Measurements from ENCODE around the gene TEC. TPM values are rescaled to one million over a fixed set of nuclear protein-coding genes. Genes with fewer than 3 reads are reported as not detected.

The TEC gene
- total and polyA plus RNA-seq, 10 donors: 1.9 to 15.3 (median 7.2) TPM

DNA sequence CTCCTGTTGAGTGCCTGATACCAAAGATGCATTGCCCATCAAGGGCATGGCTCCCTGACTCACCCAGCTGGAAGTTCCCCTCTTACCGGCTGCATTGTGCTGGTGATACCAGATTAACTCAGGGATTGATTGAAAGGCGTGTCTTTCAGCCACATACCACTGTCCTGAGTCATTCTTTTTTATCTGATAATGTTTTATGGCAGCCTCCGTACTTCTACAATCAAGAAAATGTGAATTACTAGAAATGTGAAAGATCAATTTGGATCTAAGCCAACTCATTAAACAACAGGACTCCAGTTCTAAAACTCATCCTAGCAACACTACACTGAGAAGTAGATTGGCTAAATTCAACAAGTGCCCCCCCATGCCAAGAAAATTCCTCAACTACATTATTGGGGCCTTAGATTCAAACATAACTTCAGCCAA lies 175.6 kb downstream of the TEC start:
- H3K27ac ChIP-seq: no peak overlapping the region
- H3K9me3 ChIP-seq: no peaks in the 10 kb centered on the region
- intact Hi-C loops (cut with DNase I; ENCODE audit: low total_unique reads): no loop called here
- H3K4me3 ChIP-seq: no peak overlapping the region
- H3K4me1 ChIP-seq: no peaks in the 10 kb centered on the region
- no peak for DNase-seq
- no peaks in the 10 kb centered on the region for H3K27me3 ChIP-seq (replicated peaks in 1 of 7)
- TF ChIP-seq POLR2AphosphoS5 (IDR thresholded peaks at IDR 0.05) (no peak), POLR2A (IDR thresholded peaks at IDR 0.05) (no peak)
- TF ChIP-seq, protein P1, sequence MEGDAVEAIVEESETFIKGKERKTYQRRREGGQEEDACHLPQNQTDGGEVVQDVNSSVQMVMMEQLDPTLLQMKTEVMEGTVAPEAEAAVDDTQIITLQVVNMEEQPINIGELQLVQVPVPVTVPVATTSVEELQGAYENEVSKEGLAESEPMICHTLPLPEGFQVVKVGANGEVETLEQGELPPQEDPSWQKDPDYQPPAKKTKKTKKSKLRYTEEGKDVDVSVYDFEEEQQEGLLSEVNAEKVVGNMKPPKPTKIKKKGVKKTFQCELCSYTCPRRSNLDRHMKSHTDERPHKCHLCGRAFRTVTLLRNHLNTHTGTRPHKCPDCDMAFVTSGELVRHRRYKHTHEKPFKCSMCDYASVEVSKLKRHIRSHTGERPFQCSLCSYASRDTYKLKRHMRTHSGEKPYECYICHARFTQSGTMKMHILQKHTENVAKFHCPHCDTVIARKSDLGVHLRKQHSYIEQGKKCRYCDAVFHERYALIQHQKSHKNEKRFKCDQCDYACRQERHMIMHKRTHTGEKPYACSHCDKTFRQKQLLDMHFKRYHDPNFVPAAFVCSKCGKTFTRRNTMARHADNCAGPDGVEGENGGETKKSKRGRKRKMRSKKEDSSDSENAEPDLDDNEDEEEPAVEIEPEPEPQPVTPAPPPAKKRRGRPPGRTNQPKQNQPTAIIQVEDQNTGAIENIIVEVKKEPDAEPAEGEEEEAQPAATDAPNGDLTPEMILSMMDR (IDR thresholded peaks at IDR 0.05 in 8 of 11, conservative IDR thresholded peaks at IDR 0.05 in 3 of 11): no peak
- H3K36me3 ChIP-seq: peaks cover 0 to 35% (median 0%) of the 10 kb centered on the region in 6 donors
- WGBS, 5 donors: 61 to 79% (median 69%) methylated on average over 3 of the region's 3 CpGs

DNA sequence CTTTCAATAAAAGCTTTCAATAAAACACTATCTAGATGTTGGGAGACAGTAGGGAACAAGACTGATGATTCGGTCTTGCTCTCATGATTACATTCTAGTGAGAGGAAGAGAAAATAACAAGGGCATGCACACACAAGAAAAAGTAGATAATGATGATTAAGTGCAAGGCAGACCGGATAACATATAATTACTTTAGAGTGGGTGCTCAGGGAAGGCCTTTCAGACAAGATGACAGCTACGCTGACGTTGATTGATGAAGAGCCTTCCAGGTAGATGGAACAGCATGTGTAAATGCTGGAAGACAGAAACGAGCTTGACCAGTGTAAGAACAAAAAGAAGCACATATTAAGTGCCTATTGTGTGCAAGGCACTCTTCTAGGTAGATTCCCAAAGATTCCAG lies 179.0 kb downstream of the TEC start:
- Histone ChIP-seq H3K4me3 (no peak overlapping the region), H3K36me3 (peaks cover 0 to 44% (median 0%) of the 10 kb centered on the region in 6 donors), H3K9me3 (no peaks in the 10 kb centered on the region), H3K27ac (no peak overlapping the region), H3K4me1 (no peaks in the 10 kb centered on the region), H3K27me3 (replicated peaks in 1 of 7) (no peaks in the 10 kb centered on the region)
- TF ChIP-seq, protein P1 (IDR thresholded peaks at IDR 0.05 in 8 of 11, conservative IDR thresholded peaks at IDR 0.05 in 3 of 11): no peak
- TF ChIP-seq POLR2A (IDR thresholded peaks at IDR 0.05) (no peak), POLR2AphosphoS5 (IDR thresholded peaks at IDR 0.05) (no peak)
- no peak for DNase-seq
- WGBS, 5 donors: 77 to 85% (median 83%) methylated on average over 5 of the region's 5 CpGs
- intact Hi-C loops (cut with DNase I; ENCODE audit: low total_unique reads): no loop called here

DNA sequence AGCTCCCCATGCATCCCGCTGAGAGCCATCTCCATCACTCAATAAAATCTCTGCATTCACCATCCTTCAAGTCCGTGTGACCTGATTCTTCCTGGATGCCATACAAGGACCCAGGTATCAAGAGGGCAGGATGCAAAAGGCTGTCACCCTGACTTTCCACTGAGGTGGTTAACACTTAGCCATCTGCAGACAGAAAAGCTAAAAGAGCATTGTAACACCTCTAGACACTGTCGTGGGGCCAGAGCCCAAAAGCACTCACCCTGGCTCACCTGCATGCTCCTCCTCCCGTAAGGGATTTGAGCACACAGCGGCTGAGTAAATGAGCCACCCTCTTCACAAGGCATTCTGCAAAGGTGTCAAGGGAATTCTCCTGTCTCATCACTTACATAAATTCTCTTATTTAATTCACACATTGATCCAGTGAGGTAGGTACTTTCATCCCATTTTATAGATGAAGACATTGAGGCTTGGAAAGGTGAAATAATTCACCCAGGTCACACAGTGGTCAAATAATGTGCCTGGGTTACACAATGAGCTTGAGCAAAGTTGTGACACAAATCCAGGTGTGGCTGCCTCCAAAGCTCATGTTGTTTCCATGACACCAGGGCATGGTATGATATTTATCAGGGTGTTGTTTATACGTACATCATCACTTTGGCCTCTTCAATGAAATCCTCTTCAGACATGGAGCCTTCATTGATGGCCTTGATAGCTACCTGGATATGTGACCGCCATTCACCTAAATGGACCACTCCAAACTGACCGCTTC lies 183.6 kb downstream of the TEC start:
- H3K36me3 ChIP-seq: peaks cover 0 to 22% (median 0%) of the 10 kb centered on the region in 6 donors
- H3K27ac ChIP-seq: no peak overlapping the region
- no peaks in the 10 kb centered on the region for H3K9me3 ChIP-seq
- no peaks in the 10 kb centered on the region for H3K4me1 ChIP-seq
- WGBS, 5 donors: 66 to 69% (median 67%) methylated on average over 8 of the region's 8 CpGs
- no peak for TF ChIP-seq POLR2A (IDR thresholded peaks at IDR 0.05)
- no peak for TF ChIP-seq POLR2AphosphoS5 (IDR thresholded peaks at IDR 0.05)
- TF ChIP-seq, protein P1 (IDR thresholded peaks at IDR 0.05 in 8 of 11, conservative IDR thresholded peaks at IDR 0.05 in 3 of 11): no peak
- peaks cover 0 to 8% (median 0%) of the 10 kb centered on the region in 7 donors for H3K27me3 ChIP-seq (replicated peaks in 1 of 7)
- no peak for DNase-seq
- intact Hi-C loops (cut with DNase I; ENCODE audit: low total_unique reads): loop anchor here (10.0 kb wide), 1 partner anchor 141 kb away; no protein-coding TSS in a partner anchor
- H3K4me3 ChIP-seq: no peak overlapping the region

Small RNA genes lying within 50 kb of the gene (small RNA-seq; reads per million reads assigned to genes)
- gene RF00019 (0 reads per million in 4 donors), gene RF00026 (0 reads per million in 4 donors), gene RNU6-838P (0 reads per million in 4 donors)

Other genes with a start within 250 kb of the TEC start
- gene TXK, start 135.6 kb downstream of the TEC start, total RNA-seq: 10 to 100 TPM; 17.0 to 36.6 (median 29.6) TPM
- gene TXK, start 135.6 kb downstream of the TEC start, polyA plus RNA-seq: 1 to 10 TPM; 3.3 to 6.0 (median 3.5) TPM
- 10 to 100 TPM; 42.8 to 69.1 (median 48.5) TPM for gene SLAIN2, start 71.7 kb upstream of the TEC start, total RNA-seq
- gene SLAIN2, start 71.7 kb upstream of the TEC start, polyA plus RNA-seq: 1 to 10 TPM; 6.6 to 8.5 (median 7.8) TPM
- under 1 TPM in 2 of 7 donors, not detected in 5; 0.27 to 0.32 TPM for gene SLC10A4, start 213.5 kb upstream of the TEC start, total RNA-seq
- gene SLC10A4, start 213.5 kb upstream of the TEC start, polyA plus RNA-seq: under 1 TPM; 0.08 to 0.20 (median 0.13) TPM
- gene ZAR1, start 220.4 kb upstream of the TEC start, total RNA-seq: not detected
- gene ZAR1, start 220.4 kb upstream of the TEC start, polyA plus RNA-seq: not detected

All from spleen (tissue), 11 donors.